Neural progenitor cell (in vitro differentiated cells): ENCODE results near the gene MXRA8.

Experiments used
- CTCF ChIP-seq: fragments of 200-600 bp; sonication (generic); IDR thresholded peaks from 2 replicates; pipeline ENCODE4 v1.5.1; 2017; ENCODE audit warnings: antibody characterized with exemption, mild to moderate bottlenecking
- EZH2 ChIP-seq: fragments of 200-600 bp; sonication (generic); IDR thresholded peaks from 2 replicates; pipeline ENCODE4 v1.6.1; 2017; ENCODE audit warnings: antibody characterized with exemption, mild to moderate bottlenecking, moderate library complexity
- EZH2phosphoT487 ChIP-seq: fragments of 200-600 bp; sonication (generic); IDR thresholded peaks from 2 replicates; pipeline ENCODE4 v1.6.1; 2017; ENCODE audit warnings: antibody characterized with exemption

GRCh38 chr1:1406101-1406820 is 47.9 kb upstream of the MXRA8 start:
- TF ChIP-seq CTCF (no peak), EZH2phosphoT487 (no peak), EZH2 (no peak)
